Trophoblast cell (in vitro differentiated cells and primary cell): ENCODE data around the gene CHRDL1.

Source experiments
- DNase-seq, 2 donors: peaks; one replicate each; pipeline ENCODE4 v3.0.0-alpha.2; 2016
- H2AFZ ChIP-seq: 2 replicates; pipeline ENCODE4 v1.6.1; 2013; ENCODE audit warnings: low read length, moderate library complexity, mild to moderate bottlenecking; ENCODE audit not compliant: insufficient read depth, poor library complexity
- H2AK5ac ChIP-seq: 2 replicates; pipeline ENCODE4 v1.6.1; 2013; ENCODE audit warnings: mild to moderate bottlenecking, low read length
- H2BK120ac ChIP-seq: 2 replicates; pipeline ENCODE4 v1.6.1; 2013; ENCODE audit warnings: low read length, mild to moderate bottlenecking, moderate library complexity; ENCODE audit not compliant: insufficient read depth, poor library complexity
- H2BK12ac ChIP-seq: 2 replicates; pipeline ENCODE4 v1.6.1; 2013; ENCODE audit warnings: mild to moderate bottlenecking, low read length, moderate library complexity
- H2BK5ac ChIP-seq: 2 replicates; pipeline ENCODE4 v1.6.1; 2013; ENCODE audit warnings: low read length, low read depth, moderate library complexity, mild to moderate bottlenecking; ENCODE audit not compliant: poor library complexity
- H3K14ac ChIP-seq: 2 replicates; pipeline ENCODE4 v1.6.1; 2013; ENCODE audit warnings: mild to moderate bottlenecking, low read length
- H3K18ac ChIP-seq: 2 replicates; pipeline ENCODE4 v1.6.1; 2013; ENCODE audit warnings: mild to moderate bottlenecking, low read length
- H3K23ac ChIP-seq: 2 replicates; pipeline ENCODE4 v1.6.1; 2013; ENCODE audit warnings: low read length
- H3K27ac ChIP-seq: 2 replicates; pipeline ENCODE4 v1.5.1; 2013; ENCODE audit warnings: low read depth, mild to moderate bottlenecking, inconsistent platforms, low read length, moderate library complexity
- H3K27me3 ChIP-seq: 2 replicates; pipeline ENCODE4 v1.6.1; 2013; ENCODE audit warnings: inconsistent platforms, mild to moderate bottlenecking, low read length, moderate library complexity; ENCODE audit not compliant: insufficient read depth
- H3K36me3 ChIP-seq, 2 experiments: 1 replicate in 1 of 2; 2 replicates in 1 of 2; pipeline ENCODE4 v1.6.1; 2013; ENCODE audit warnings: low read length in 2 of 2, mild to moderate bottlenecking in 2 of 2, moderate library complexity in 1 of 2; ENCODE audit not compliant: insufficient read depth in 2 of 2, control insufficient read depth in 1 of 2
- H3K4ac ChIP-seq: 2 replicates; pipeline ENCODE4 v1.6.1; 2013; ENCODE audit warnings: low read depth, mild to moderate bottlenecking, low read length, moderate library complexity
- H3K4me1 ChIP-seq, 2 experiments: 1 replicate in 1 of 2; 2 replicates in 1 of 2; pipeline ENCODE4 v1.6.1; 2013; ENCODE audit warnings: low read length in 2 of 2, mild to moderate bottlenecking in 2 of 2, moderate library complexity in 1 of 2; ENCODE audit not compliant: insufficient read depth in 2 of 2, control insufficient read depth in 1 of 2
- H3K4me2 ChIP-seq: 2 replicates; pipeline ENCODE4 v1.6.1; 2013; ENCODE audit warnings: inconsistent platforms, mild to moderate bottlenecking, low read length, moderate library complexity
- H3K4me3 ChIP-seq: 2 replicates; pipeline ENCODE4 v1.5.1; 2013; ENCODE audit warnings: mild to moderate bottlenecking, low read depth, low read length, inconsistent platforms
- H3K79me1 ChIP-seq: one replicate; pipeline ENCODE4 v1.6.1; 2013; ENCODE audit warnings: low read length
- H3K79me2 ChIP-seq: 2 replicates; pipeline ENCODE4 v1.6.1; 2013; ENCODE audit warnings: low read length, mild to moderate bottlenecking; ENCODE audit not compliant: control insufficient read depth, insufficient read depth, poor library complexity
- H3K9ac ChIP-seq: 2 replicates; pipeline ENCODE4 v1.6.1; 2013; ENCODE audit warnings: mild to moderate bottlenecking, low read length
- H3K9me3 ChIP-seq: 2 replicates; pipeline ENCODE4 v1.6.1; 2013; ENCODE audit warnings: low read depth, mild to moderate bottlenecking, control low read depth, inconsistent platforms, low read length; ENCODE audit not compliant: insufficient read depth
- H4K12ac ChIP-seq: 2 replicates; pipeline ENCODE4 v1.6.1; 2013; ENCODE audit warnings: low read depth, mild to moderate bottlenecking, low read length, moderate library complexity
- H4K8ac ChIP-seq: 2 replicates; pipeline ENCODE4 v1.6.1; 2013; ENCODE audit warnings: low read depth, mild to moderate bottlenecking, low read length, moderate library complexity
- H4K91ac ChIP-seq: one replicate; pipeline ENCODE4 v1.6.1; 2013; ENCODE audit warnings: low read depth, mild to moderate bottlenecking, low read length, moderate library complexity
- WGBS: extraction: QIAGEN DNeasy Blood & Tissue Kit; methylation state at CpG from one replicate; pipeline ENCODE4 v1.1.7; 2013; ENCODE audit warnings: missing lambda C conversion rate; ENCODE audit not compliant: insufficient read length, insufficient coverage; ENCODE audit errors: extremely low coverage; 5-methylcytosine and 5-hydroxymethylcytosine counted together

The CHRDL1 gene

DNA sequence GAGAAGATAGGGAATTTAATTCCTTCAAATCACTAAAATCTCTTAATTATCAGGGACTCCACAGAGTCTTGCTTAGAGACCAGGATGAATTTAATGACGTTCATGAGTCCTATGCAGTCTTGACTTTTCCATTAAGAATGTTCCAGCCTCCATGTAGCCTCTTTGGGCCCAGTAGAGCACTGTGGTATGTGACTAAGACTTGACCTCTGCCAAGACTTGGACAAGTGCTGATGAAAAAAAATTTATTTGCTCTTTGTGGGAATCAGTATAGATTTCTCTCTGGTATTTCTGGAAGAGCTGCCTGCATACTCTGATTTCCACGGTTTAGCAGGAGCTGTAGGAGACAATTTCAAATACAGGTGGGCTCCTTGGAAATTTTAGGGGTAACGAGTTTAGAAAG is 40.6 kb downstream of the CHRDL1 start:
- H4K8ac ChIP-seq = no peak overlapping the region
- H3K36me3 ChIP-seq = peaks cover 0 to 2% of the 10 kb centered on the region in 2 experiments
- DNase-seq = no peak
- H3K9ac ChIP-seq = no peak overlapping the region
- H4K91ac ChIP-seq = no peak overlapping the region
- H3K4me1 ChIP-seq = no peaks in the 10 kb centered on the region
- no peaks in the 10 kb centered on the region for H3K79me1 ChIP-seq
- H3K23ac ChIP-seq = no peak overlapping the region
- WGBS = no CpG with 5 or more reads among the region's 3 CpGs
- no peaks in the 10 kb centered on the region for H3K27me3 ChIP-seq
- no peak overlapping the region for H3K14ac ChIP-seq
- no peak overlapping the region for H4K12ac ChIP-seq
- H3K27ac ChIP-seq = no peak overlapping the region
- no peak overlapping the region for H3K4ac ChIP-seq
- H2BK120ac ChIP-seq = no peak overlapping the region
- no peaks in the 10 kb centered on the region for H3K79me2 ChIP-seq
- no peak overlapping the region for H2BK5ac ChIP-seq
- no peak overlapping the region for H3K4me2 ChIP-seq
- no peak overlapping the region for H3K18ac ChIP-seq
- no peak overlapping the region for H2BK12ac ChIP-seq
- H3K9me3 ChIP-seq = no peaks in the 10 kb centered on the region
- H2AK5ac ChIP-seq = no peak overlapping the region
- H3K4me3 ChIP-seq = no peak overlapping the region
- H2AFZ ChIP-seq = no peak overlapping the region

DNA sequence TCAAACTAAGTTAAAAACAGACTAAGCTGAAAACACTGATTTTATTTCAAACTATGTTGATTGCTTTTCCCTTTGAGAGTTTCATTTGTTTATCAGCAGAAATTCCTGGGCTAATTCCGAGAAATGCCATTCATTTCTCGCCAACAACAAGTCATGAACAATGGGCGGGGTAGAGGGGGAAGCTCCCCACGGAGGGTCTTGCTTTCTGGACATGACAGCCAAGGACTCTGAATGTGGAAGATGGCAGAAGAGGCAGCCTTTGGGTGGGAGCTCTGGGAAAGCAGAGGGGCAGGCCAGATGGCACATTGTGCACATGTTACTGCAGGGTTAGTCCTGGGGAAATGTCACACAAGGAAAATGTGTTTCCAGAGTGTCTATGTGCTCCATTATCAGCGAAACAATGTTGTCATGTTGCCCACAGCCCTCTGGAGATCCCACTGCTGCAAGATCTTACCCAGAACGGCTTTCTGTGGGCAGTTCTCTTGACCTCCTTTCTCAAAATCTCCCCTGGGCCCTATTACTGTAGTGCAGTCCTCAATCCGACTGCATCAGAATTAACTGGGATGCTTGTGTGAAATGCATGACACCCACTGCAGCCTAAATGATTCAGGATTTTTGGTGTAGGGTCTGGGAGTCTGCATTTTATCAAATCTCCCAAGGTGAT is 45.0 kb downstream of the CHRDL1 start:
- Histone ChIP-seq H3K4me2 (no peak overlapping the region), H4K8ac (no peak overlapping the region), H3K9me3 (no peaks in the 10 kb centered on the region), H2BK120ac (no peak overlapping the region), H3K36me3 (peaks cover 0 to 2% of the 10 kb centered on the region in 2 experiments), H3K79me2 (no peaks in the 10 kb centered on the region), H2AK5ac (no peak overlapping the region), H2BK12ac (no peak overlapping the region), H2AFZ (no peak overlapping the region), H3K4me1 (no peaks in the 10 kb centered on the region), H3K4ac (no peak overlapping the region), H4K12ac (no peak overlapping the region), H3K23ac (no peak overlapping the region), H3K4me3 (no peak overlapping the region), H3K14ac (no peak overlapping the region), H3K79me1 (no peaks in the 10 kb centered on the region), H3K27ac (no peak overlapping the region), H2BK5ac (no peak overlapping the region), H4K91ac (no peak overlapping the region), H3K27me3 (no peaks in the 10 kb centered on the region), H3K18ac (no peak overlapping the region), H3K9ac (no peak overlapping the region)
- no peak for DNase-seq
- WGBS = no CpG with 5 or more reads among the region's 7 CpGs

DNA sequence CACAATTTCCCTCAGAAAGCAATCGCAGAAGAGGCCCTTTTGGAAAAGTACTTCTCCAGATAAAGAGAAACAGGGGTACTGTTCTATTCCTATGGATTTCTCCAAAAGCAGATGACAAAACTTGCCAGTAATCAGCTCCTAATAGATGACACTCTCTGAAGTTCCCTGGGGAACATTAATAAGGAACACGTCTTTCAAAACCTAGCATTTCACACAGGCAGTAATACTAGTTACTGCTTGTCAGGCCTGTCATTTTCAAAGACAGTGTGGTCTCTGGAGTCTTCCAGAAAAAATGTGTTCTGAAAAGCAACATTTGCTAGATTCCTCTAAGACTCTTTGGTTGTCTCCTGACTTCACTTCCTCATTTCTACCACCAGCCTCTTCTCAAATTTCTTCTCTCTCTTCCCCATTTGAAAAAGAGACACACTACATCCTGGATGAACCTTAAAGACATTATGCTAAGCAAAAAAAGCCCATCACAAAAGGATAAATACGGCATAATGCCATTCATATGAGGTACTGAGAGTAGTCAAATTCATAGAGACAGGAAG is 47.3 kb downstream of the CHRDL1 start:
- no peak for DNase-seq
- H3K27ac ChIP-seq = no peak overlapping the region
- no CpG with 5 or more reads among the region's 3 CpGs for WGBS
- H3K79me1 ChIP-seq = no peaks in the 10 kb centered on the region
- H4K12ac ChIP-seq = no peak overlapping the region
- H3K14ac ChIP-seq = no peak overlapping the region
- no peak overlapping the region for H3K18ac ChIP-seq
- no peak overlapping the region for H3K4me2 ChIP-seq
- H3K36me3 ChIP-seq = peaks cover 0 to 2% of the 10 kb centered on the region in 2 experiments
- H3K9ac ChIP-seq = no peak overlapping the region
- no peaks in the 10 kb centered on the region for H3K9me3 ChIP-seq
- no peak overlapping the region for H3K23ac ChIP-seq
- no peak overlapping the region for H4K91ac ChIP-seq
- no peak overlapping the region for H2BK5ac ChIP-seq
- no peak overlapping the region for H3K4me3 ChIP-seq
- H3K4ac ChIP-seq = no peak overlapping the region
- no peaks in the 10 kb centered on the region for H3K79me2 ChIP-seq
- H3K27me3 ChIP-seq = no peaks in the 10 kb centered on the region
- H2AFZ ChIP-seq = no peak overlapping the region
- peaks cover 0 to 2% of the 10 kb centered on the region in 2 experiments for H3K4me1 ChIP-seq
- H2AK5ac ChIP-seq = no peak overlapping the region
- no peak overlapping the region for H2BK120ac ChIP-seq
- H4K8ac ChIP-seq = no peak overlapping the region
- H2BK12ac ChIP-seq = no peak overlapping the region

- no peak overlapping the region for H2BK5ac ChIP-seq
- WGBS = no CpG with 5 or more reads among the region's 4 CpGs
- no peaks in the 10 kb centered on the region for H3K79me2 ChIP-seq
These were observed 49.6 kb downstream of the CHRDL1 start for GRCh38 chrX:110746014-110746413.

More at GRCh38 chrX:110746014-110746413, 49.6 kb downstream of the CHRDL1 start:
- Histone ChIP-seq H3K23ac (no peak overlapping the region), H3K4me2 (no peak overlapping the region), H3K14ac (no peak overlapping the region), H4K91ac (no peak overlapping the region), H4K12ac (no peak overlapping the region), H2AK5ac (no peak overlapping the region), H4K8ac (no peak overlapping the region), H3K9ac (no peak overlapping the region), H3K18ac (no peak overlapping the region), H3K4me3 (no peak overlapping the region), H2BK12ac (no peak overlapping the region), H2BK120ac (no peak overlapping the region), H3K4me1 (peaks cover 5 to 9% of the 10 kb centered on the region in 2 experiments), H3K36me3 (peaks cover 0 to 2% of the 10 kb centered on the region in 2 experiments), H2AFZ (no peak overlapping the region), H3K4ac (no peak overlapping the region), H3K27ac (no peak overlapping the region), H3K27me3 (no peaks in the 10 kb centered on the region), H3K9me3 (no peaks in the 10 kb centered on the region), H3K79me1 (no peaks in the 10 kb centered on the region)
- no peak for DNase-seq
